Erythroblast (primary cell): ENCODE results near the gene SULT2A1.
"Not testable (repeated sequence)": the region's sequence is repeated elsewhere in the genome, so short reads cannot be mapped to it uniquely, and the experiment has no call there.

ENCODE experiments used
- GATA1 ChIP-seq: IDR thresholded peaks from 2 replicates; pipeline ENCODE4 v1.6.1; 2011; ENCODE audit warnings: low read depth, mild to moderate bottlenecking, control low read depth, low read length, moderate library complexity
- POLR2A ChIP-seq: IDR thresholded peaks from 2 replicates; pipeline ENCODE4 v1.6.1; 2011; ENCODE audit warnings: mild to moderate bottlenecking, low read length

DNA sequence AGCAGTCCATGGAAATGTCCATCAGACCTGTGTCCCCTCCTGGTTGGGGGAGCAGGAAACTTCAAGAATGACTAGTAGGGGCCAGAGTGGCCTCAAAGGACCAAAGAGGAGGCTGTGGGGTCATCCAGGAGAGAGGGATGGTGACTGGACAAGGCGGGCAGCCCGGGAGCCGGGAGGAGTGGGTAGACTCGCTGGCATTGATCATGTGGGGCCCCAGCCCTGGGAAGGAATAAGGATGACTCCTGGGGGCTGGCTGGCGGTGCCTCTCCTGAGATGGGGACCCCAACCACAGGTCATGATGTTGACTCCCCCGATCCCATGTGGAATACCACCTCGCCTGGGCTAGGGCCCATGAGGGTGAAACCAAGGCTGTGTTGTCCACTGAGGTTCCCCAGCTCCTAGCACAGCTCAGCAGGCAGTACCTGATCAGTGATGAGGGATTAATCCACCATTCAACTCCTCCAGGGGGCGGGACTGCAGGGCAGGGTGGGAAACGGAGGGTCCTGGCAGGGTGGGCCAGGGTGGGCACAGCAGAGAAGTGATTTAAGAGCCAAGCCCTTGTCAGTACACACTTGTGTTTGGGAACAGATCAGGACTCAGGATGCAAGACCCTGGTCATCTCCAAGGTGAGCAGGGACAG, 27.3 kb downstream of the SULT2A1 start, which contains the start of gene TPRX2:
- TF ChIP-seq POLR2A, GATA1: not testable (repeated sequence)
